B cell (primary cell): Measurements from ENCODE around the gene ESRRB. TPM values are rescaled to one million over a fixed set of nuclear protein-coding genes. Genes with fewer than 3 reads are reported as not detected.

Source experiments
- ATAC-seq: fragments of 200-7000 bp; cut with Tn5 transposase; one replicate; pipeline ENCODE4 v1.10.0; 2021; ENCODE audit warnings: low read depth, mild to moderate bottlenecking, moderate number of reproducible peaks, moderate library complexity
- CTCF ChIA-PET: fragments of 350-600 bp; sonication (Branson Sonifier 250); formaldehyde crosslinking; loops from one replicate; lab custom pipeline; 2021; ENCODE audit warnings: antibody characterized with exemption, inconsistent platforms; lab: Charles Lee
- POLR2A ChIA-PET: fragments of 350-600 bp; sonication (Branson Sonifier 250); formaldehyde crosslinking; loops from one replicate; lab custom pipeline; 2021; ENCODE audit warnings: antibody characterized with exemption; lab: Charles Lee
- DNase-seq: peaks from one replicate; pipeline ENCODE4 v3.0.0; 2013
- H2AFZ ChIP-seq: 2 replicates; pipeline ENCODE4 v1.6.1; 2012; ENCODE audit warnings: mild to moderate bottlenecking, low read depth, low read length; ENCODE audit not compliant: insufficient read depth, poor library complexity, severe bottlenecking
- H3K27ac ChIP-seq, 2 donors: 1 replicate in 1 of 2; 2 replicates in 1 of 2; pipeline ENCODE4 v1.5.1; 2012 to 2013; ENCODE audit warnings: low read length in 2 of 2, mild to moderate bottlenecking in 2 of 2, moderate library complexity in 1 of 2
- H3K27me3 ChIP-seq, 4 experiments: fragments of 200-600 bp in 1 of 4; sonication (generic) in 1 of 4; replicated peaks in 1 of 4; 1 replicate in 2 of 4; 2 replicates in 2 of 4; pipeline versions ENCODE4 v1.6.1 to v1.7.0; 2013 to 2016; ENCODE audit warnings: low read length in 3 of 4, mild to moderate bottlenecking in 2 of 4, mixed read lengths in 1 of 4, moderate library complexity in 1 of 4; ENCODE audit not compliant: insufficient read depth in 4 of 4, control insufficient read depth in 3 of 4; ENCODE audit errors: control extremely low read depth in 1 of 4
- H3K36me3 ChIP-seq, 2 experiments: replicated peaks in 1 of 2; 1 replicate in 1 of 2; 2 replicates in 1 of 2; pipeline versions ENCODE4 v1.6.1 to v1.7.1; 2013; ENCODE audit warnings: low read length in 1 of 2; ENCODE audit not compliant: insufficient read depth in 2 of 2, control insufficient read depth in 1 of 2; ENCODE audit errors: control extremely low read depth in 1 of 2, extremely low read depth in 1 of 2
- H3K4me1 ChIP-seq, 2 donors: fragments of 200-600 bp in 1 of 2; sonication (generic) in 1 of 2; 1 replicate in 1 of 2; 2 replicates in 1 of 2; pipeline versions ENCODE4 v1.5.1 to v1.6.1; 2013 to 2017; ENCODE audit warnings: low read length in 2 of 2; ENCODE audit not compliant: control insufficient read depth in 2 of 2, insufficient read depth in 2 of 2
- H3K4me2 ChIP-seq: replicated peaks from 2 replicates; pipeline ENCODE3; 2012; ENCODE audit warnings: mild to moderate bottlenecking, low read depth, low read length; ENCODE audit not compliant: poor library complexity, severe bottlenecking
- H3K4me3 ChIP-seq, 5 experiments: fragments of 200-600 bp in 1 of 5; sonication (generic) in 1 of 5; 1 replicate in 3 of 5; 2 replicates in 2 of 5; pipeline versions ENCODE4 v1.5.1 to v1.7.0; 2011 to 2016; ENCODE audit warnings: low read length in 4 of 5, mild to moderate bottlenecking in 4 of 5, low read depth in 2 of 5, control low read depth in 1 of 5, moderate library complexity in 1 of 5; ENCODE audit not compliant: insufficient read depth in 1 of 5; ENCODE audit errors: control extremely low read depth in 1 of 5, extremely low read depth in 1 of 5
- H3K79me2 ChIP-seq: fragments of 200-600 bp; sonication (generic); one replicate; pipeline ENCODE4 v1.6.0; 2016; ENCODE audit warnings: low read length; ENCODE audit not compliant: control insufficient read depth, insufficient read depth
- H3K9ac ChIP-seq: fragments of 200-600 bp; sonication (generic); 2 replicates; pipeline ENCODE4 v1.6.1; 2017; ENCODE audit warnings: mild to moderate bottlenecking, low read length, moderate library complexity
- H3K9me3 ChIP-seq, 3 donors: one replicate each; pipeline versions ENCODE4 v1.6.1 to v1.7.1; 2013; ENCODE audit warnings: low read length in 2 of 3; ENCODE audit not compliant: control insufficient read depth in 2 of 3, insufficient read depth in 1 of 3; ENCODE audit errors: control extremely low read depth in 1 of 3
- H4K20me1 ChIP-seq: 2 replicates; pipeline ENCODE4 v1.6.0; 2012; ENCODE audit warnings: mild to moderate bottlenecking, low read length; ENCODE audit not compliant: insufficient read depth, control insufficient read depth, poor library complexity, severe bottlenecking
- H3K27ac Mint-ChIP-seq: one replicate; pipeline ENCODE4 v1.8.0; 2021; ENCODE audit warnings: mixed read lengths
- H3K27me3 Mint-ChIP-seq: one replicate; pipeline ENCODE4 v1.8.0; 2021; ENCODE audit warnings: mixed read lengths
- H3K4me1 Mint-ChIP-seq: one replicate; pipeline ENCODE4 v1.8.0; 2021; ENCODE audit warnings: mixed read lengths
- H3K4me3 Mint-ChIP-seq: one replicate; pipeline ENCODE4 v1.8.0; 2021; ENCODE audit warnings: mixed read lengths
- H3K9me3 Mint-ChIP-seq: one replicate; pipeline ENCODE4 v1.8.0; 2022; ENCODE audit warnings: mixed read lengths; ENCODE audit not compliant: insufficient read depth
- CTCF ChIP-seq: fragments of 200-600 bp; IDR thresholded peaks from one replicate; pipeline ENCODE4 v1.8.0; 2022; ENCODE audit warnings: antibody characterized with exemption, mild to moderate bottlenecking
- EZH2 ChIP-seq: IDR thresholded peaks from 2 replicates; pipeline ENCODE4 v1.6.1; 2012; ENCODE audit warnings: borderline replicate concordance, low read depth, mild to moderate bottlenecking, moderate library complexity, low read length; ENCODE audit not compliant: insufficient read depth, poor library complexity, severe bottlenecking
- WGBS: methylation state at CpG from one replicate; pipeline ENCODE4 v1.1.5; 2013; ENCODE audit warnings: missing lambda C conversion rate; ENCODE audit not compliant: insufficient coverage; 5-methylcytosine and 5-hydroxymethylcytosine counted together
- intact Hi-C: fragments of 100-400 bp; cut with micrococcal nuclease; formaldehyde crosslinking; loops from one replicate; pipeline ENCODE4 v1.10.0; 2022
- polyA plus RNA-seq: library from polyadenylated mRNA; depleted of rRNA; stranded (reverse); fragments of >200 nt; gene quantifications from 2 replicates; pipeline ENCODE4 v1.2.3, GENCODE V29; 2012
- total RNA-seq, 2 donors: library from RNA; stranded (reverse); fragments of 120-200 nt in 1 of 2; gene quantifications; 1 replicate in 1 of 2; 2 replicates in 1 of 2; pipeline versions ENCODE4 v1.2.3 to v1.2.4, GENCODE V29; 2013 to 2022

ESRRB gene
- total and polyA plus RNA-seq, 2 donors (not counting 1 experiment from before 2014, with no cell fraction given) = 0.13 TPM; not detected in 1

DNA sequence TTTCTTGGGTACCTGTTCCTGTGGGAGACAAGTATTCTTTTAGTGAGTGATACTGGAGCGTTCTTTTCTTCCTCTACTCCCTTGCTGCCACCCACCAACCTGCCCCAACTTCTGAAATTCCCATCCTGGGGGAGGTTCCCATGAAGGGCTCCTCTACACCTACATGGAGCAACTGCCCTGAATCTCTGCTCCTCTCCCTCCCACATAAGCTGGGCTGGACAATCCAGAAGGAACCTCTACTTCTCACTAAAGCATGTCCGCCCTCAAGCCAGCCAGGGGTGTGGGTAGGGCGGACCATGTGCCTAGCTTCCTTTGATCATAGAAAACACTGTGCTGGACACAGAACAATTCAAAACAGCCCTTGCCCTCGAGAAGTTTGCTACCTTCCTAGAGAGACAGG is 25.9 kb upstream of the ESRRB start:
- DNase-seq (no peak), ATAC-seq (no peak)
- H3K4me1 Mint-ChIP-seq = peaks cover 4% of the 10 kb centered on the region
- intact Hi-C loops = no loop called here
- TF ChIP-seq CTCF = no peak
- TF ChIP-seq EZH2 = no peak
- Histone ChIP-seq H3K27me3 (peaks cover 0 to 18% (median 5%) of the 10 kb centered on the region in 4 experiments), H3K79me2 (no peaks in the 10 kb centered on the region), H4K20me1 (no peaks in the 10 kb centered on the region), H3K9ac (no peak overlapping the region), H3K4me3 (no peak overlapping the region), H3K9me3 (no peaks in the 10 kb centered on the region), H2AFZ (no peak overlapping the region), H3K36me3 (no peaks in the 10 kb centered on the region), H3K4me2 (no peak overlapping the region), H3K4me1 (peaks cover 3 to 6% of the 10 kb centered on the region in 2 donors), H3K27ac (no peak overlapping the region)
- no peak overlapping the region for H3K27ac Mint-ChIP-seq
- ChIA-PET CTCF (interaction anchor here (4.3 to 7.6 kb wide), 3 partner anchors 300 to 640 kb away, joined by 21 to 121 read pairs (median 28); no protein-coding TSS in a partner anchor), POLR2A (no interaction called here)
- 85% methylated on average over 4 of the region's 4 CpGs for WGBS
- no peaks in the 10 kb centered on the region for H3K9me3 Mint-ChIP-seq
- H3K27me3 Mint-ChIP-seq = peaks cover 37% of the 10 kb centered on the region
- H3K4me3 Mint-ChIP-seq = no peak overlapping the region

- no peak overlapping the region for H3K9ac ChIP-seq
- no peak for ATAC-seq
- CTCF ChIA-PET = interaction anchor here (1.0 to 7.6 kb wide), 4 partner anchors 12 to 641 kb away, joined by 3 to 121 read pairs (median 24); no protein-coding TSS in a partner anchor
These were observed 25.3 kb upstream of the ESRRB start for GRCh38 chr14:76350671-76351070.

More at GRCh38 chr14:76350671-76351070, 25.3 kb upstream of the ESRRB start:
- no peak for DNase-seq
- Histone ChIP-seq H3K36me3 (no peaks in the 10 kb centered on the region), H3K4me1 (peaks cover 3 to 6% of the 10 kb centered on the region in 2 donors), H3K79me2 (no peaks in the 10 kb centered on the region), H3K27ac (no peak overlapping the region), H3K4me2 (no peak overlapping the region), H3K27me3 (peaks cover 0 to 22% (median 4%) of the 10 kb centered on the region in 4 experiments), H2AFZ (no peak overlapping the region), H4K20me1 (no peaks in the 10 kb centered on the region), H3K9me3 (no peaks in the 10 kb centered on the region), H3K4me3 (no peak overlapping the region)
- TF ChIP-seq CTCF = no peak
- POLR2A ChIA-PET = no interaction called here
- H3K27ac Mint-ChIP-seq = no peak overlapping the region
- peaks cover 4% of the 10 kb centered on the region for H3K4me1 Mint-ChIP-seq
- H3K9me3 Mint-ChIP-seq = no peaks in the 10 kb centered on the region
- intact Hi-C loops = no loop called here
- no peak overlapping the region for H3K4me3 Mint-ChIP-seq
- H3K27me3 Mint-ChIP-seq = peaks cover 38% of the 10 kb centered on the region
- 87% methylated on average over 3 of the region's 5 CpGs for WGBS
